22Rv1 (cell line): ENCODE measurements around the gene TTF1.

Experiments used
- H3K27ac ChIP-seq: fragments of 450-650 bp; 2 replicates; pipeline ENCODE4 v1.5.1; 2017
- ZFX ChIP-seq: fragments of 450-650 bp; IDR thresholded peaks from 2 replicates; pipeline ENCODE4 v1.6.1; 2017; ENCODE audit warnings: antibody characterized with exemption, borderline replicate concordance
- TF ChIP-seq, protein P1 (sequence below): fragments of 450-650 bp; IDR thresholded peaks from 2 replicates; pipeline ENCODE4 v1.5.1; 2017; ENCODE audit warnings: mild to moderate bottlenecking

Gene TTF1

DNA sequence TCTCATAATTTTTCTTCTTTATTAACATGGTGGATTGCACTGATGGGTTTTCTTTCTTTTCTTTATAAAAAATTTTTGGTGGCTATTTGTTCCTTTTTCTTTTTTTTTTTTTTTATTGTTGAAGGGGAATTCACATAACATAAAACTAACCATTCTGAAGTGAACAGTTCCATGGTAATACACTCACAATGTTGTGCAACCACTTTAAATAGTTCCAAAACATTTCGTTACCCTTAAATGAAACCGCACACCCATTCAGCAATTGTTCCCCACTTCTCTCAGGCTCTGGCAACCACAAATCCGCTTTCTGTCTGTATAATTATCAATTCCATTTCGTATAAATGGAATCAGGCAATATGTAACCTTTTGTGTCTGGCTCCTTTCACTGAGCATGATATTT is 40.2 kb downstream of the TTF1 start:
- TF ChIP-seq, protein P1, sequence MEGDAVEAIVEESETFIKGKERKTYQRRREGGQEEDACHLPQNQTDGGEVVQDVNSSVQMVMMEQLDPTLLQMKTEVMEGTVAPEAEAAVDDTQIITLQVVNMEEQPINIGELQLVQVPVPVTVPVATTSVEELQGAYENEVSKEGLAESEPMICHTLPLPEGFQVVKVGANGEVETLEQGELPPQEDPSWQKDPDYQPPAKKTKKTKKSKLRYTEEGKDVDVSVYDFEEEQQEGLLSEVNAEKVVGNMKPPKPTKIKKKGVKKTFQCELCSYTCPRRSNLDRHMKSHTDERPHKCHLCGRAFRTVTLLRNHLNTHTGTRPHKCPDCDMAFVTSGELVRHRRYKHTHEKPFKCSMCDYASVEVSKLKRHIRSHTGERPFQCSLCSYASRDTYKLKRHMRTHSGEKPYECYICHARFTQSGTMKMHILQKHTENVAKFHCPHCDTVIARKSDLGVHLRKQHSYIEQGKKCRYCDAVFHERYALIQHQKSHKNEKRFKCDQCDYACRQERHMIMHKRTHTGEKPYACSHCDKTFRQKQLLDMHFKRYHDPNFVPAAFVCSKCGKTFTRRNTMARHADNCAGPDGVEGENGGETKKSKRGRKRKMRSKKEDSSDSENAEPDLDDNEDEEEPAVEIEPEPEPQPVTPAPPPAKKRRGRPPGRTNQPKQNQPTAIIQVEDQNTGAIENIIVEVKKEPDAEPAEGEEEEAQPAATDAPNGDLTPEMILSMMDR: no peak
- no peak overlapping the region for H3K27ac ChIP-seq

DNA sequence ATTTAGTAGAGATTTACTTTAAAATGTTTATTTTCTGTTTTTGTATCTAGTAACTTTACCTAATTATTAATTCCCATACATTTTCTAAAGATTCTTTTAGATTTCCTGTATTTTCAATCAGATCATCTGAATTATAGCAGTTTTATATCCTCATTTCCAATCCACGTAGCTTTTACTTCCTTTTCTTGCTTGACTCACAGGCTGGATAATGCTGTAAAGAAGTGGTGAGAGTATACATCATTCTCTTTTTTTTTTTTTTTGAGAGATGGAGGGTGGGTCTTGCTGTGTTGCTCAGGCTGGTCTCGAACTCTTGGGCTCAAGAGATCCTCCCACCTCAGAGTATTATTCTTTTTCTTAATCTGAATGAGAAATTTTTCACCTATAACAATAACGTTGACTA is 40.7 kb downstream of the TTF1 start:
- no peak overlapping the region for H3K27ac ChIP-seq
- TF ChIP-seq, protein P1: no peak
- no peak for TF ChIP-seq ZFX

DNA sequence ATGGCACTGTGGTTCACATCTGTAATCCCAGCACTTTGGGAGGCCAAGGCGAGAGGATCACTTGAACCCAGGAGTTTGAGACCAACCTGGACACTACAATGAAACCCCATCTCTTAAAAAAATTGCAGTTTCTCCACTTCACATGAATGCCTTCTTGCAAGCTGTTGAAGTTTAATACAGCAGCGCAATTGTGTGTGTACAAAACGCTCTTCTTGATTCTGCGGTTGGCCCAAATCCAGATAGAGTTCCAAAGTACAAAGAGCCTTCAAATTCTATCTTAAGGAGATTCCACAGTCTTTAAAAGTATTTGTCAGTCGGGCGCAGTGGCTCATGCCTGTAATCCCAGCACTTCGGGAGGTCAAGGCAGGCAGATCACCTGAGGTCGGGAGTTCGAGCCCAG is 42.6 kb downstream of the TTF1 start:
- H3K27ac ChIP-seq: no peak overlapping the region
- TF ChIP-seq ZFX: no peak
- TF ChIP-seq, protein P1: no peak

DNA sequence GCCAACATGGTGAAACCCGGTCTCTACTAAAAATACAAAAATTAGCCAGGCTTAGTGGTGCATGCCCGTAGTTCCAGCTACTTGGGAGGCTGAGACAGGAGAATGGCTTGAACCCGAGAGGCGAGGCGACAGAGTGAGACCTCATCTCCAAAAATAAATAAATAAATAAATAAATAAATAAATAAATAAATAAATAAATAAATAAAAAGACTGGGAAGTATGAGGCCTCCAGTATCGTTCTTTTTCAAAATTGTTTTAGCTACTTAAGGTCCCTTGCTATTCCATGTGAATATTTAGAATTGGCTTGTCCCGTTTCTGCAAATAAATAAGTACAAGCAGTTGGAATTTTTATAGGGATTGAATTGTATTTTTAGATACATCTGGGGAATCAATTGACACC is 48.9 kb downstream of the TTF1 start:
- TF ChIP-seq ZFX: no peak
- TF ChIP-seq, protein P1: no peak

DNA sequence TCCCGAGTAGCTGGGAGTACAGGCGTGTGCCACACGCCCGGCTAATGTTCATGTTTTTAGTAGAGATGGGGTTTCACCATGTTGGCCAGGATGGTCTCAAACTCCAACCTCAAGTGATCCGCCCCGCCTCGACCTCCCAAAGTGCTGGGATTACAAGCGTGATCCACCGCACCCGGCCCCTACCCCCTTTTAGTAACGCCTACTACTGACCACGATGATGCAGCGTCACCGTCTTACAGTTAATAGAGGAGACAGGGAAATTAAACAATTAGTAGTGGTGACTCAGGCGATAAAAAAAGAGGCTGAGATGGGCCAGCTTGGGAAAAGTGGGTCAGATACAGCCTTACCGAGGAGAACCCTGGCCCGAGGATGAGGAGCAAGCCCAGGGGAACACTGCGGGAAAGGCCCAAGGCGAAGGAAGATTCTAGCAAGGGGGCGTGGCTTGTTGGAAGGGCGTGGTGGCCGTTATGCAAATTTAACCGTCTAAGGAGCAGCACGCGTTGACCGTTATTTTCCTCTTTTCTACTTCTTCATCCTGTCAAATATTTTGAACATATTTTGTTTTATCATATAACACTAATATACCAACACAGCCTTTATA is 50.2 kb downstream of the TTF1 start:
- no peak for TF ChIP-seq ZFX
- TF ChIP-seq, protein P1: no peak
- peak overlapping the region; percentile 90; the same call in 1 of the 2 replicates for H3K27ac ChIP-seq

More for the DNA sequence above, 48.9 kb downstream of the TTF1 start:
- no peak overlapping the region for H3K27ac ChIP-seq

DNA sequence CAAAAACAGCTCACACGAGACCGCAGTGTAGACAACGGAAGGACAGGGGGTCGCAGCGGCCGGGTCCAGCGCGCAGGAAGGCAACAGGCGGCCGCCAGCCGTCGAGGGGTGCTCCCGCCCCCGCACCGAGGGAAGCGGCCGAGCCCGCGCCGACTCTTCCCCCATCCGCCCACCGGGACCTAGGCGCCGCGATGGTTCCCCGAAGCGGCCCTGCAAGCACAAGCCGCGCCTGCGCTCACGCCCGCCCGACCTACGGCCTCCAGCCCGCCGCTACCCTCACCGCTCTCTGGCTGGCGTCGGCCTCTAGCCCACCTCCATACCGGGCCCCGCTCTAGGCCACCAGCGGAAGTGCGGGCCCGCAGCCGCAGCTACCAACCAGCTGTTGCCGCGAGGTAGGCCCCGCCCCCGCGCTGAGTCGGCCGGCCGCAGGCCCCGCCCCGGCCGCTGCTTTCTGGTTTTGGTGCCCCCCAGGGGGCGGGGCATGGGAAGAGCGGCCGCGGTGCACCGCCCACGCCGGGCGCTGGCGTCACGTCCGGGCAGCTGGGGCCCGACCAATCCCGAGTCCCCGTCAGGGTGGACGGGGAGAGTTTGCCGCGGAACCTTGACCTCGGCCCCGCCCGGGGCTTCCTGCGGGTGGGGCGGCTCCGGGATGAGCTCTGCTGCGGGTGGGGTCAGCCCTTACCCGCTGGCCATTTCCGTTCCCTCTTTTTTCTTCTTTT is 51.8 kb downstream of the TTF1 start, which contains the start of gene SETX:
Gene SETX, minus strand, starts transcription at position 350 of the 719 bp plus-strand sequence. CDS start 5,558 bp downstream, outside the sequence.
- peak within 1 kb of the TSS; percentile 90 for H3K27ac ChIP-seq
- no peak for TF ChIP-seq ZFX
- TF ChIP-seq, protein P1: no peak

DNA sequence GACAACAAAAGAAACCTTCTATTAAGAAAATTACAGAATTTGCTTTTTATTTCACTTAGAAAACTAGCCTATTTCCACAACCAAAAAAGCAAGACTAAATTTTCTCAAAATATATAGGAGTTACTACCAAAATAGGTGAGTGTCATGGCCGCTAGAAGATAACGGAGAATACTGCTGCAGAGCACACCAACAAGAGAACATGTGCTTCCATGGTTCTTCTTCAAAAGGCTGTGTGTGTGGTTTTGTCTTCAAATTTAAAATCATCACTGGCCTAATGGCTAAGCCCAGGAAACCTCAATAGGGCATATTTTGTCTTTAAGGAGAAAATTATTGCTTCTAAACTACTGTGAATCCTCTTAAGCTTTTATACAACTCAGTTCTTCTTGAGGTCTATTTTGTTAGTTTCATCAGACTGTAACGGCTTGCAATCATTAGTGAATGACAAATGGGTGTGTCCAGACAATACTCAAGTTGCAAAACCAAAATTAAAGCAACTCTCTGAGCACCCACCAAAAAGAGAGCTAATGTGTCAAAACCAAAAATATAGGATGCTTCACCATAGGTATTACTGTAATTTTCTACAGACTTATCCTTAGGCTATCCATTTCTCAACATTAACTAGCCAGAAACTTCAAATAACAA is 55.1 kb downstream of the TTF1 start:
- H3K27ac ChIP-seq: no peak overlapping the region
- no peak for TF ChIP-seq ZFX
- TF ChIP-seq, protein P1: no peak
